Stimulated activated CD8-positive, alpha-beta memory T cell treated with anti-CD3 and anti-CD28 coated beads, Interleukin-12 subunit alpha, Interleukin-12 subunit beta, amount 100 ng/mL, for 4 hours (primary cell): ENCODE data around the gene PIK3R5.
"Not testable (repeated sequence)": the region's sequence is repeated elsewhere in the genome, so short reads cannot be mapped to it uniquely, and the experiment has no call there.

Experiments
- DNase-seq: peaks from one replicate; pipeline ENCODE4 v3.0.0-alpha.2; 2020; ENCODE audit warnings: low read depth

PIK3R5 gene, protein sequence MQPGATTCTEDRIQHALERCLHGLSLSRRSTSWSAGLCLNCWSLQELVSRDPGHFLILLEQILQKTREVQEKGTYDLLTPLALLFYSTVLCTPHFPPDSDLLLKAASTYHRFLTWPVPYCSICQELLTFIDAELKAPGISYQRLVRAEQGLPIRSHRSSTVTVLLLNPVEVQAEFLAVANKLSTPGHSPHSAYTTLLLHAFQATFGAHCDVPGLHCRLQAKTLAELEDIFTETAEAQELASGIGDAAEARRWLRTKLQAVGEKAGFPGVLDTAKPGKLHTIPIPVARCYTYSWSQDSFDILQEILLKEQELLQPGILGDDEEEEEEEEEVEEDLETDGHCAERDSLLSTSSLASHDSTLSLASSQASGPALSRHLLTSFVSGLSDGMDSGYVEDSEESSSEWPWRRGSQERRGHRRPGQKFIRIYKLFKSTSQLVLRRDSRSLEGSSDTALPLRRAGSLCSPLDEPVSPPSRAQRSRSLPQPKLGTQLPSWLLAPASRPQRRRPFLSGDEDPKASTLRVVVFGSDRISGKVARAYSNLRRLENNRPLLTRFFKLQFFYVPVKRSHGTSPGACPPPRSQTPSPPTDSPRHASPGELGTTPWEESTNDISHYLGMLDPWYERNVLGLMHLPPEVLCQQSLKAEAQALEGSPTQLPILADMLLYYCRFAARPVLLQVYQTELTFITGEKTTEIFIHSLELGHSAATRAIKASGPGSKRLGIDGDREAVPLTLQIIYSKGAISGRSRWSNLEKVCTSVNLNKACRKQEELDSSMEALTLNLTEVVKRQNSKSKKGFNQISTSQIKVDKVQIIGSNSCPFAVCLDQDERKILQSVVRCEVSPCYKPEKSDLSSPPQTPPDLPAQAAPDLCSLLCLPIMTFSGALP

DNA sequence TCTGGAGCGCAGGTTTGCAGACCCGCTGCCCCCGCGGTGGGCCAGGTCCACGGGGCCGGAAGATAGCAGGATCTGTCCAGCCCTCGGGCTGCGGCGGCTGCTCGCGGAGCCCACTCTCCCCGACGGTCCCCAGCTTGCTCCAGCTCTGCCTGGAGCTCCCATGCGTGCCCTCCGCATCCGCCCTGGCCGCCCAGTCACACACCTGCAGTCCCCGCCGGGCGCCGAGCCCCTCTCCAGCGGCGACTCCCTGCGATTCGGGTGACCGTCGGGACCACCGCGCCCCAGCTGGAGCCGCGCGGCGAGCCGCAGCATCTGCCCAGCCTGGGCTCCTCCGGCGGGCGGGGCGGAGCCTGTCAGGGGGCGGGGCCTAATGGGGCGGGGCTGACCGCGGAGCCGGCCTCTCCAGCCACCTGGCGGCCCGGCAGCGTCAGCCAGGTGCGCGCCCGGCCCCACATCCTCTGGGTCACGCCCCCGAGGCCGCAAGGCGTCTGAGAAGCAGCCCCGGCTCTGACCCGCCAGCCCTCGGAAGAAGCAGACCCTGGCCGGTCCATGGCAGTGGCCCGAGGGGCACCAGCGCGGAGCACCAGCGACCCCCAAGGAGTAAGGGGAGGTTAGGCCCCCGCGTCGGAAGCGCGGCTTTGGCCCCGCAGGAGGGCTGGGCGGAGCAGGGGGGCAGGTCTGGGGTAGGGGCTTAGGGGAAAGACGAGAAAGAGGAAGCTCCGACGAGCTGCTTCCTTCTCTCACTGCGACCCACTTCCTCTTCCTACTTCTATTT lies at the start of gene PIK3R5:
Gene PIK3R5, minus strand, starts transcription at position 314 of the 775 bp plus-strand sequence. CDS start 54,213 bp downstream, outside the sequence.
- DNase-seq, result peak; percentile 80

DNA sequence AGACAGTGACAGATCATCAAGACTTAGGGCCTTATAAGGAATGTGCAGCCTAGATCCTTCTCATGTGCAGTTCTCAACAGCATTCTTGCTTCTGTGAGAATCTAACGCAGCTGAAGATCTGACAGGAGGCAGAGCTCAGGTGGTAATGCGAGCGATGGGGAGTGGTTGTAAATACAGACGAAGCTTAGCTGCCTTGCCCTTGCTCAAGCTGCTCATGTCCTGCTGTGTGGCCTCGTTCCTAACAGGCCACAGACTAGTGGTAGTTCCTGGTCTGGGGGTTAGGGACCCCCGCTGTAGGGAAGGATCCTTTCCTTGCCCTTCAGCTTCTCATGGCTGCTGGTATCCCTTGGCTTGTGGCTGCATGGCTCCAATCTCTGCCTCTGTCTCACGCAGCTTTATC lies 45.5 kb upstream of the PIK3R5 start:
- DNase-seq, result no peak

DNA sequence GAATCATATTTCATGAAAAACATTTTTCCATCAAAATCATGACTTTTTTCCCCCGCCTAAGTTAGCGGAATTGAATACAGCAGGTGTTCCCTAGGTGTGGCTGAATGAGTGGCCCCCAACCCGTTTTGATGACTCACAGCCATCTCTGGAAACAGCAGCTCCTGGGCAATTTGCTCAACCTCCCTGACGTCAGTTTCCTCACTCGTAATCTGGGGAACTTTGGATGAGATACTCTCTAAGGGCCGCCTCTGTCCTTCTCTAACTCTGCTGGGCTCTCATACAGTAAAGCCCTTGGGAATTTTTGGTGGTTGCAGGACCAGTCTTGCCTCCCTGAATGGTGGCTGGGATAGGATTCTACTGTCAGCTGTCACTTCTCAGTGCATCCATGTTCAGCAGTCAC lies 44.2 kb upstream of the PIK3R5 start:
- no peak for DNase-seq

DNA sequence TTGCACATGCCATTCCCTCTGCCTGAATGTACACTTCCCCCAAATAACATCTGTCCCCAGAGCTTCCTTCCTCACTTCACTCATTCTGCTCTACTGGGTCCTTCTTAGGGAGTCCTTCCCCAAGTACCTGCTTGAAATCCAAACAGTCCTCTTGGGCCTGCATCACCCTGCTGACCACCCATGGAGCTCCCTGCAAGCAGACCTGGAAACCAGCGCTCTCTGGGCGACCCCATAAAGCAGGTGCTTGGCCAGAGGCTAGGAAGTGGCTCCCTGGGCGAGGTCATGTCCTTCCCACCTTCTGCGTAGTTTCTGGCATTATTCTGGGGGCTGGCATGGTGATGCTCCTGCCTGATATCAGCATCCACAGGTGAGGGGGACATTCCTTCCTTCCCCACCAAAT lies 43.6 kb upstream of the PIK3R5 start:
- DNase-seq, result no peak

DNA sequence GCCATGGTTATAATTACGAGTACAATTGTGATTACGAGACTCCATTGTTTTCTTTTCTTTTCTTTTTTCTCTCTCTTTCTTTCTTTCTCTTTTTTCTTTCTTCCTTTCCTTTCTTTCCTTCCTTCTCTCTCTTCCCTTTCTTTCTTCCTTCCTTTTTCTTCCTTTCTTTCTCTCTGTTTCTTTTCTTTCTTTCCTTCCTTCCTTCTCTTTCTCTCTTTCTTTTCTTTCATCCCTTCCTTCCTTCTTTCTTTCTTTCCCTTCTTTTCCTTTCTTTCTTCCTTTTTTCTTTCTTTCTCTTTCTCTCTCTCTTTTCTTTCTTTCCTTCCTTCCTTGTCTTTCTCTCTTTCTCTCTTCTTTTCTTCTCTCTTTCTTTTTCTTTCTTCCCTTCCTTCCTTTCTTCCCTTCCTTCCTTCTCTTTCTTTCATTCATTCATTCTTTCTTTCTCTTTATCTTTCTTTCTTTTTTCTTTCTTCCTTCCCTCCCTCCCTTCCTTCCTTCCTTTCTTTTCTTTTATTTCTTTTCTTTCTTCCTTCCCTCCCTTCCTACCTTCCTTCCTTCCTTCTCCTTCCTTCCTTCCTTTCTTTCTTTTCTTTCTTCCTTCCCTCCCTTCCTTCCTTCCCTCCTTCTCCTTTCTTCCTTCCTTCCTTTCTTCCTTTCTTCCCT lies 41.7 kb upstream of the PIK3R5 start:
- no peak for DNase-seq

DNA sequence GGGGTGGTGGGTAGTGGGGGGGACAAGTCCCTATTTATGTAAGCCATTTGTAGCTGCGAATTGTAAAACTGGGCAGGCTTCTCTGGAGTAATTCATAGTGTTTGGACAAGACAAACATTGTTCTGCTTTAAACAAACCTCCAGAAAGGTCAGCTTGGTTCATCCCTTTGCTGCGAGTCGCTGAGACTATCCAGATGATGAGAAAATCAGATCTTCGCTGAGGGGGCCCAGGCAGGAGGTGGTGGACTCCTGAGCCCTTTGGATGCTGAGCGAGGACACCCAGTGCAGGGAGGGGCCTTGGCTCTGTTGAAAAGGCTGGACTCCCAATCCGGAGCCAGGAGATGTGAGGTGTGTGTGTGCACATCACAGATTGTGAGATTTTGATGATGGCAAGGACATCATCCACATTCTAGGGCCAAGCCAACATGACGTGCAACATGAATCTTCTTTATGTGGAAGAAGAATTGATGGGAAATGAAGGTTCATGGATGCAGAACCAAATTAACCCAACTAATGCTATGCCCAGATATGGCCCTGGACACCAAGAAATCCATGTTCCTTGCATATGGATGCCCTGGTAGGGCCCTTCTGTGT lies 40.8 kb upstream of the PIK3R5 start:
- DNase-seq, result no peak

DNA sequence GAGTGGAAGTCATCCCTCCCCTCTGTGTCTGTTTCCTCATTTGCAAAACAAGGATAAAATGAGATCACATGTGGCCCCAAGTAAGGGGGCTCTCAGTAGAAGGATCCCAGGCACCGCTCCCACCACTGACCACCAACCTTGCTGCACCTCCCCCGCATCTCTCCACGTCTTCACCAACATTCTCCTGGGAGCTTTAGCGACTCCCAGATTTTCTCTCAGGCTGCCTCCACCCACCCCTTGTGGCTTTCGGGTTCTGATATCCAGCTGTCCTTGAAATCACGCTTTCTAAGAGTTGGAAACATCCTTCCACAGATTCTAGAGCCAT lies 39.4 kb upstream of the PIK3R5 start:
- DNase-seq, result no peak

DNA sequence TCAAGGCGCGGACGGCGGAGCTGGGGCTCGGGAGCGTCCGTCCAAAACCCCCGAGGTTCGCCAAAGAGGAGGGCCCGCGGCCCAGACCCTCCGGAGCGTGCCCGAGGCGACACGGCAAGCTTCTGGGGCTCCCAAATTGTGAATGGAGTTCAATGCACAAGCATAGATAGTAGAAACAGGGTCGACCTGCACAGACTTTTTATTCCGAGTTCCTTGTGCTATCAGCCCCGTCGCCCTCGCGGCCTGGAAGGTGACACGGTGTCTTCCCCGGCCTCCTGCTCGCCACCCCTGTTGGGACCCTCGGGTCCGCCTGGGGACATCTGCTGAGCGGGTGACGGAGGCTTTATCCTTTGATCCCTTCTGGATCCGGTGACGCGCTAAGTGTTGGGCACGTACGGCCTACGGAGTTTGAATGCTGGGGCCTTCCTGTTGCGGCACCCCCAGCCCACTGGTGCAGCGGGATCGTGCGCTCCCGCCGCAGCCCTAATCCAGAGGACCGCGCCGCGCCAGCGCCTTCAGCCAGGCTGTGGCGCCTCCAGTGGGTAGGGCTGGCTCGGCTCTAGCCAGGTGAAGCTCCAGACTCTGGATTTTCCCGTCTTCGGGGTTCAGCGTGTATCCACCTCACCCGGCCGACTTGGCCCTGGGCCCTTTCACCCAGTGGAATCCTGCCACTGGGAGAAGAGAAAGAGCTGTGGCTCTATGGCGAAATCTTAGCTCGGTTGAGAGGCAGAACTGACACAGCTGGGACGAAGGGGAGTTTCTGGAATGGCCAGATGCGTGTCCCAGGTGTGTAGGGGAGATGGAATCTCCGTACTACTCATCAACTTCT lies 38.8 kb upstream of the PIK3R5 start:
- DNase-seq, result no peak

DNA sequence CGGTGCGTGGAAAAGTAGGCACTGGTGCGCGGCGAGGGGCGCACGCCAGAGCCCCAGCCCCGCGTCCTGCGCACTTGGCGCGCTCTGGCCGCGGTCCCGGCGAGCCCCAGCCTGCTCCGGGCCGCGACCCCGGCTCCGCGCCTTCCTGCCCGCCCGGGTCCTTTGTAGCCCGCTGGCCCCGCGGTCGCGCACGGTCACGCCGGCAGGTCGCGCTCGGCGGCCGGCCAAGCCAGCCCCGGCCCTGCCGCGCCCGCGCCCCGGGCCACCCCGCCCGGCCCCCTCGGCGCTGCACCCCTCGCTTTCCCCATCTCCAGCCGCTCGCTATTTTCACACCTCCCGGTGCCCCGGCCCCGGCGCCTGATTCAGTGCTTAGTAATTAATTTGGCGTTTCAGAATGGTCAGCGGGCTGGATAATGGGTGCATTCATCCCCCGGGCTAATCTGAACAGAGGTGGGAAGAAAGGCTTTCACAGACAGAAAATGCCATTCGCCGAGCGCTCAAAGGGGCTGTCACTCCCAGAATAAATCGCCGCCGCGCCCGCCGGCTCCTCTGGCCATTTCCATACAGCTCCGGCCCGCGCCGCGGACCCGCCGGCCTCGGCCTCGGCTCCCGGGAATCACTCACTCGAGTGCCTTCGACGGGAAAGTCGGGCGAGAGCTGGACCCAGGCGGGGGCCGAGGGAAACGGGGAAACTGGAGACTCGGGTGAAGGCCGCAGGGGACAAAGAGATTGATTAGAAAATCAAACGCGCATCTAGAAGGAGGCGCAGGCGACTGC lies 38.0 kb upstream of the PIK3R5 start:
- no peak for DNase-seq

DNA sequence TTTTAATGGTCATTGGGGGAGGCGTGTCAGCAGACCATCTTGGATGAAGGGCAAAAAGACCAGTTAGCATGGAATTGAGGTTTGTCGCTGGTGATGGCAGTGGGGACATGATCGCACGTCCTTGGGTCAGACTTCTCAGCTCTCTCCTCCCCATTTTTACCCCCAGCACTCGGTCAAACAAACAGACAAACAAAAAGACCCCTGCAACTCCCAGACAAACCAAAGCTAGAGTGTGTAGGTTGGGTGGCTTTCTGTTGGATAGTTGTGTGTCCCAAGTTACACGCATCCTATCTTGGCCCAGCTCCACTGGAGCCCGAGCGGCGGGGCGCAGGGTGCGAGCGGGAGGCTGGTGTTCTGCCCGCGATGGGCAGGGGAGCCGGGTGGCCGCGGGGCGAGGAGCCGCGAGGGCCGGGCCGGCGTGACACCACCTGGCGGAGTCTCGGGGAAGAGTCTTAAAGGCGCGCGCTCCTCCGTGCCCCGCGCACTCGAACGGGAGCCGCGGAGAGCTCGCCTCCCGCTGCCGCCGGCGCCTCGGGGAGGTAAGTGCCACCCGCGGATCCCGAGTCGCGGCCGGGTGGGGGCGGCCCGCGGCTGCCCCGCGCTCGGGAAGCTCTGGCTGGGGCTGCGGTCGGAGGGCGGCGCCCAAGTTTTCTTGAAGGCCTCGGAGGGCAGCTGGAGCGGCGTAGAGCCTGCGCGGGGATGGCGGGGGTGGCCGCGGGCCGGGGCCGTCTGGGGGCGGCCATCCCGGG lies 37.3 kb upstream of the PIK3R5 start:
- no peak for DNase-seq

DNA sequence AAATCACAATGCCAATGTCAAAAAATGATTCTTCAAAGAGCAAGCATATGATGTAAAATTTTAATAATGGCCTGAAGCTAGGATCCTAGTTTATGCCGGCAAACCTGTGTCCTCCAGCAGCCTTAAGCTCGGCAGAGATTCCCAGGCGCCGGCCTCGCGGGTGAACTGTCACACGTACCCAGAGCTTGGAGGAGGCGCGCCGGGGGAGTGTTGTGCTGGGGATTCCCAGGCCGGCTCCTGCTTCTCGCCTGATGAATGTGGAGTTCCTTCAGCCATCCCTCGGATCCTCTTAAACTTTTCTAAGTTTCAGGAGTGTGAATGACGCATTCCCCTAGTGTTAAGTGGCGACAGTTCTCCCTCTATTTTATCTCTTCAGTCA lies 36.7 kb upstream of the PIK3R5 start:
- DNase-seq, result no peak

DNA sequence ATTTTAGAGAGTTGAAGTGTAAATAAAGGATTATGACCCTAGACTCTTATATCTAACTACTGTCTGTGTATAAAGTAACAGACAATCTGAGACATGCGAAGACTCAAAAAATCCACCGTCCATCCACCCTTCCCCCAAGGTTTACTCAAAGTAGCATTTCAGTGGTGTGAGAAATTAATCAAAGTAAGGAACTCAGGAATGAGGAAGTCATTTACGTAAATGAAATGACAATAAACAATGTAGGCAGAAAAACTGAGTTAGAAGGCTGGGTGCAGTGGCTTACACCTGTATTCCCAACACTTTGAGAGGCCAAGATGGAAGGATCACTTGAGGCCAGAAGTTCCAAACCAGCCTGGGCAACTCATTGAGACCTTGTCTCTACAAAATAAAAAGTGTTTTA lies 36.1 kb upstream of the PIK3R5 start:
- no peak for DNase-seq

DNA sequence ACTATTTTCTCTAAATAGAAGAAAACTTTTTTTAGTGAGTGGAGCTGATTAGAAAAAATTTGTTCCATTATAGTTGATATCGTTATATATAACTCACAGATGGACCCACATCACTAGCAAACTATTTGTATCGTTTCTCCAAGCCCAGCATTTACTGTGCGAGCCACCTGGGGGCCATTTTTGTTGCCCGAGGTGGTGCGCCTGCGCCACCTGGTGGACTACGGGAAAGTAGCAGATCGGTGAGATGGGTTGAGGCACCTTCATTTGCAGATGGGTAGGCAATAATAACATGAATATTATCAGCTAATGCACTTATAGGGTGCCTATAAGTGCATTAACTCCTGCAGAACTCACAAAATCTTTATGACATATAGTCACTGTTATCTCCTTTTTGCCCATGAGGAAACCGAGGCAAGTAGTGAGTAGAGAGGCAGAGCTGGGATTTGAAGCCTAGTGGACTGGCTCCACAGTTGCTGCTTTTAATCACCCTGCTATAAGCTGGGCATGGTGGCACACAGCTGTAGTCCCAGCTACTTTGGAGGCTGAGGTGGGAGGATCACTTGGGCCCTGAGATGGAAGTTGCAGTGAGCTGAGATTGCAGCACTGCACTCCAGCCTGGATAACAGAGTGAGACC lies 32.6 kb upstream of the PIK3R5 start:
- peak; percentile 62 for DNase-seq

DNA sequence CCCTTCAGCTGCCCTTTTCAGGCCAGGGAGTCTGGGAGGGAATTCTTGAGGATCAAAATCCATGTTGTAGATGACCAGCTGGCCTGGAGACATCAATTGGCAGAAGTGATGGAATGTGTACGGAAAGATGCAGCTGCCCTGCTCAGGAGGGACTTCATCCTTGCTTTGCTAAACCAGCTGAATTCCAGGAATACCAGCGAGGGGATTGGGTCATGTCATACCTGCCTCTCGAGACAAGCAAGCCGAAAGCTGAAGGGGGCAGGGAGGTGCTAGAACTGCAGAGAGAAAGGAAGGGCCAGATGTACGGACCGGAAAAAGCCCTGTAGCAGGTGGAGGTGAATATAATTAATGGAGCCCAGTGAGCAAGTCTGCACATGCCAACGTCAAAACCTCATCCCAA lies 30.2 kb upstream of the PIK3R5 start:
- no peak for DNase-seq

DNA sequence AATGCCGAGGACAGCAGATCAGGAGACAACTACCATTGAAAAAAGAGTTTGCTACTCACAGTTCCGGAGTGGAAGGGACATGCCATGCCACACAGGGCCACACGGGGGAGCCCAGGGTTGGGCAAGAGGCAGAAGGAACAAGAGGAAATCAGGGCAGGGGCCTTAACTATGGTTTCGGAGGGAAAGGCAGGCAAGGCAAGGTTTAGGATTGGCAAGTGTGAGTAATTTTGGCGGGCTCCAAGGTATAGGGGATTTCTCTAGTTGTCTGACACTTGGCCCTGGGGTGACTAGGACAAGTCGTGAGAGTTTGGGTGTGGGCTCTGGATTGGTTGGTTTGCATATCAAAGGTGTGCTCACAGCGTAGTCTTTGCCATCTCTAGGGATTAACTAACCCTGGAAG lies 28.8 kb upstream of the PIK3R5 start:
- peak; percentile 37 for DNase-seq

DNA sequence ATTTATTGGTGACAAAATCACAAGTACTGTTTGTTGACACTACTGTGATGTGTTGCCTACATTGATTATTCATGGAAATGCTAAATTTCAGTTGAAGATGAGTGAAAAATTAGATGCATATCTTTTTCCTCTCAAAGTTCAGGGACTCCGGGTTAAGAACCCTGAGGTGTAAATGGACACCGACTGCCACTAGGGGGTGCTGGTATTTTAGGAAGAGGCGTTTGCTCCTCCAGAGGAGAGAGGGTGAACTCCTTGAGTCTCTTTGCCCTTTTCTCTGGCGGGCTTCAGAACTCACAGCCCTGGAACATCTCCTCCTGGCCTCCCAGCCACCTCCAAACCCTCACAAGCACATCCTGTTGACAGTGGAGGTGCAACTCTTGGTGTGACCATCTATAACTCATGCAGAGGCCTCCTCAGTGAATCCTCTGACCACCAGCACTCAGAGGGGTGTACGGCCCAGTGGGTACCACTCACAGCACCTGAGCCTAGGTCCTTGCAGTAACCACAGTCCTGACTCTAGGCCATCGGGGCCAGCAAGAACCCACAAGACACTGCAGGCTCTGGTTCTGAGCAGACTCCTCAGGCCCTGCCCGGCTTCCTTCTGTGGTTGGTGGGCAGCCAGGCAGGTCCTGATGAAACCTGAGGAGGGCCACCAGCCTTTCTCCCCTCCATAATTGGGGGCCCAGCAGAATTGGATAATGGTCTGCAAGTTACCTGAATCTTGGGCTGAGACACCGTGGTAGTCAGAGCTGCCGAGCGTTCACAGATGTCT lies 26.2 kb upstream of the PIK3R5 start:
- no peak for DNase-seq

DNA sequence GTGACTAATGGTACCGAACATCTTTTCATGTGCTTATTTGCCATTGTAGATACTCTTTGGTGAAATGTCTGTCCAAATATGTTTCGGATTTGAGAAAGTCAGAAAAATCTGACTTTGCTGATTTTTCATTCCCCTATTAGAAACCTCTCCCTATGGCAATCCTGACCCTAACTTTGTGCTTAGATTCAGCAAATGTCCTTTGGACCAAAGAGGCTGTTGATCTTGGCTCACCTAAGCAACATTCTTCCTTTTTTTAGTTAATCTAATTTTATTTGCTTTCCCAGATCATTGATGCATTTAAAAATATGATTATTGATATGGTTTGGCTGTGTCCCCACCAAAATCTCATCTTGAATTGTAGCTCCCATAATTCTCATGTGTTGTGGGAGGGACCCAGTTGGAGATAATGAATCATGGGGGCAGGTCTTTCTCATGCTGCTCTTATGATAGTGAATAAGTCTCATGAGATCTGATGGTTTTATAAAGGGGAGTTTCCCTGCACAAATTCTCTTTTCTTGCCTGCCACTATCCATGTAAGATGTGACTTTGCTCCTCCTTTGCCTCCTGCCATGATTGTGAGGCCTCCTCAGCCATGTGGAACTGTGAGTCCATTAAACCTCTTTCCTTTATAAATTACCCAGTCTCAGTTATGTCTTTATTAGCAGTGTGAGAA lies 22.9 kb upstream of the PIK3R5 start:
- not testable (repeated sequence) for DNase-seq
